ENCODE results near the gene PPM1E. TPM values are rescaled to one million over a fixed set of nuclear protein-coding genes. Genes with fewer than 3 reads are reported as not detected.
"Not testable (repeated sequence)": the region's sequence is repeated elsewhere in the genome, so short reads cannot be mapped to it uniquely, and the experiment has no call there.

PPM1E gene
- total RNA-seq, 2 experiments from 2014 or later, result 0.06 TPM

- Mint-ChIP-seq H3K4me3 (peak overlapping the region; percentile 88), H3K27me3 (peaks cover 73% of the 10 kb centered on the region), H3K4me1 (peaks cover 10% of the 10 kb centered on the region), H3K27ac (no peak overlapping the region), H3K9me3 (no peaks in the 10 kb centered on the region), H3K36me3 (no peaks in the 10 kb centered on the region)
- no peak for DNase-seq
Observed at GRCh38 chr17:58757162-58757613, 1.5 kb downstream of the PPM1E start.

DNA sequence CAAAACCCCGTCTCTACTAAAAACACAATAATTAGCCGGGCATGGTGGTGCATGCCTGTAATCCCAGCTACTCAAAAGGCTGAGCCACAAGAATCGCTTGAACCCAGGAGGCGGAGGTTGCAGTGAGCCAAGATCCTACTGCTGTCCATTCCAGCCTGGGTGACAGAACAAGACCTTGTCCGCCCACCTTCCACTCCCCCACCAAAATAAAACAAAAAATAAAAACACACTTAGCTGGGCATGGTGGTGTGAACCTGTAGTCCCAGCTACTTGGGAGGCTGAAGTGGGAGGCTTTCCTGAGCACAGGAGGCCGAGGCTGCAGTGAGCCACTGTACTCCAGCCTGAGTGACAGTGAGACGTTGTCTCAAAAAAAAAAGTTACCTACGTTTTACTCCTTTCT is 3.2 kb downstream of the PPM1E start:
- no peak overlapping the region for H3K4me3 Mint-ChIP-seq
- peaks cover 77% of the 10 kb centered on the region for H3K27me3 Mint-ChIP-seq
- no peaks in the 10 kb centered on the region for H3K9me3 Mint-ChIP-seq
- no peaks in the 10 kb centered on the region for H3K36me3 Mint-ChIP-seq
- DNase-seq, result no peak
- H3K4me1 Mint-ChIP-seq, result peaks cover 10% of the 10 kb centered on the region
- H3K27ac Mint-ChIP-seq, result no peak overlapping the region

- peaks cover 77% of the 10 kb centered on the region for H3K27me3 Mint-ChIP-seq
Observed at GRCh38 chr17:58759522-58759921, 3.9 kb downstream of the PPM1E start.

GRCh38 chr17:58760248-58760647 is 4.6 kb downstream of the PPM1E start:
- no peak for DNase-seq
- Mint-ChIP-seq H3K4me3 (no peak overlapping the region), H3K9me3 (no peaks in the 10 kb centered on the region), H3K27ac (no peak overlapping the region), H3K27me3 (peaks cover 75% of the 10 kb centered on the region), H3K36me3 (no peaks in the 10 kb centered on the region), H3K4me1 (peaks cover 6% of the 10 kb centered on the region)

More at GRCh38 chr17:58759522-58759921, 3.9 kb downstream of the PPM1E start:
- Mint-ChIP-seq H3K9me3 (no peaks in the 10 kb centered on the region), H3K4me1 (peaks cover 10% of the 10 kb centered on the region), H3K27ac (no peak overlapping the region), H3K36me3 (no peaks in the 10 kb centered on the region), H3K4me3 (no peak overlapping the region)
- DNase-seq, result no peak

GRCh38 chr17:58763263-58763662 is 7.6 kb downstream of the PPM1E start:
- Mint-ChIP-seq H3K4me1 (no peaks in the 10 kb centered on the region), H3K9me3 (no peaks in the 10 kb centered on the region)

DNA sequence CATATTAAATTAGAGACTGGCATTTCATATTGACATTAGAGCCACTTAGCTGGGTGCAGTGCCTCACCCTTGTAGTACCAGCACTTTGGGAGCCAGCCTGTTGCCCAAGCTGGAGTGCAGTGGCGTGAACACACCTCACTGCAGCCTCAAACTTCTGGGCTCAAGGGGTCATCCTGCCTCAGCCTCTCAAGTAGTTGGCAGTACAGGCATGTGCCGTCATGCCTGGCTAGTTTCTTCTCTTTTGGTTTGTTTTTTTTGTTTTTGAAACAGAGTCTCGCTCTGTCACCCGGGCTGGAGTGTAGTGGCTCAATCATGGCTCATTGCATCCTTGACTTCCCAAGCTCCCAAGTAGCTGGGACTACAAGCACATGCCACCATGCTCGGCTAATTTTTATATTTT is 8.7 kb downstream of the PPM1E start:
- no peaks in the 10 kb centered on the region for H3K9me3 Mint-ChIP-seq
- H3K36me3 Mint-ChIP-seq, result no peaks in the 10 kb centered on the region
- no peak overlapping the region for H3K4me3 Mint-ChIP-seq
- no peak overlapping the region for H3K27ac Mint-ChIP-seq
- H3K4me1 Mint-ChIP-seq, result no peaks in the 10 kb centered on the region
- no peak for DNase-seq
- peaks cover 40% of the 10 kb centered on the region for H3K27me3 Mint-ChIP-seq

More at GRCh38 chr17:58763263-58763662, 7.6 kb downstream of the PPM1E start:
- no peak overlapping the region for H3K27ac Mint-ChIP-seq
- H3K36me3 Mint-ChIP-seq, result no peaks in the 10 kb centered on the region
- peaks cover 51% of the 10 kb centered on the region for H3K27me3 Mint-ChIP-seq
- H3K4me3 Mint-ChIP-seq, result no peak overlapping the region
- no peak for DNase-seq

GRCh38 chr17:58778482-58778881 is 22.8 kb downstream of the PPM1E start:
- DNase-seq, H3K4me1 Mint-ChIP-seq, H3K36me3 Mint-ChIP-seq, H3K27ac Mint-ChIP-seq, H3K9me3 Mint-ChIP-seq, H3K4me3 Mint-ChIP-seq: not testable (repeated sequence)
- peaks cover 13% of the 10 kb centered on the region for H3K27me3 Mint-ChIP-seq

DNA sequence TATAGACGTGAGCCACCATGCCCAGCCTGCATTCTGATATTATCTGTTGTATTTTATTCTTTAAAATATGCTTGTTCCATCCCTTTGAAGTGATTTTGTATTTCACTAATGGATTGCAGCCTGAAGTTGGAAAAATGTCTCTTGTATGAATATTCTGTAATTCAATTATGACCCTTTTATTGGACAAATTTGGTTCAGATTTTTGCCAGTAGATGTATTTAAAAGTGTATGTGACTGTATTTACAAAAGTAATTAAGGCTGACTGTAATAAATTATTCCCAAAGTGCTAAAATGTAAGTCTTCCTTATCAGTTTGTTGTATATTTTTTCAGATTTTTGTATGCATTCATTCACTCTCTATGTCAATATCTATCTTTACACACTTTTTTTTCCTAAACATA is 23.8 kb downstream of the PPM1E start:
- Mint-ChIP-seq H3K27me3 (peaks cover 11% of the 10 kb centered on the region), H3K9me3 (no peaks in the 10 kb centered on the region), H3K4me3 (no peak overlapping the region), H3K27ac (no peak overlapping the region), H3K36me3 (no peaks in the 10 kb centered on the region), H3K4me1 (no peaks in the 10 kb centered on the region)
- no peak for DNase-seq

DNA sequence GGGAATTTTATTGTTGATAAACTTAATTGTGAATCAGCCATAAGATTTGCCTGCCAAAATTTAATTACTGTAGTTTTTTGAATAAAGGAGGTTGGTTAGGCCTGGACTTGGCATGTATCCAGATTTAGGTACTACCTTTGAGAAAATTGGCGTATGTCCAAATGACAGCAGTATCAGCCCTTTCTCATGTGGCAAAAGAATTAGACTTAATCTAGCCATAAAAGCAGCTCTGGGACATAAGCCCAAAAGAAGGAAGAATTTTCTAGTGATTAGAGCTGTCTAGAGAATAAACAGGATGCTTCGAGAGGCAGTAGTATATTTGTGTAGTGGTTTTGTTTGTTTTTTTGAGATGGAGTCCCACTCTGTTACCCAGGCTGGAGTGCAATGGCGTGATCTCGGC is 27.7 kb downstream of the PPM1E start:
- peaks cover 11% of the 10 kb centered on the region for H3K27me3 Mint-ChIP-seq
- peaks cover 6% of the 10 kb centered on the region for H3K4me1 Mint-ChIP-seq
- no peak overlapping the region for H3K4me3 Mint-ChIP-seq

GRCh38 chr17:58785097-58785496 is 29.4 kb downstream of the PPM1E start:
- Mint-ChIP-seq H3K27ac (no peak overlapping the region), H3K4me1 (peaks cover 14% of the 10 kb centered on the region), H3K36me3 (no peaks in the 10 kb centered on the region), H3K9me3 (no peaks in the 10 kb centered on the region), H3K27me3 (peaks cover 10% of the 10 kb centered on the region), H3K4me3 (no peak overlapping the region)
- no peak for DNase-seq

More for the DNA sequence above, 27.7 kb downstream of the PPM1E start:
- Mint-ChIP-seq H3K36me3 (no peaks in the 10 kb centered on the region), H3K27ac (no peak overlapping the region), H3K9me3 (no peaks in the 10 kb centered on the region)
- DNase-seq, result no peak

GRCh38 chr17:58786586-58787295 is 31.1 kb downstream of the PPM1E start:
- H3K27ac Mint-ChIP-seq, result no peak overlapping the region
- H3K9me3 Mint-ChIP-seq, result no peaks in the 10 kb centered on the region
- no peak overlapping the region for H3K4me3 Mint-ChIP-seq

GRCh38 chr17:58788199-58788598 is 32.5 kb downstream of the PPM1E start:
- DNase-seq, result no peak
- Mint-ChIP-seq H3K36me3 (no peaks in the 10 kb centered on the region), H3K4me1 (peaks cover 14% of the 10 kb centered on the region), H3K9me3 (no peaks in the 10 kb centered on the region), H3K27ac (no peak overlapping the region), H3K27me3 (peaks cover 7% of the 10 kb centered on the region), H3K4me3 (no peak overlapping the region)

More at GRCh38 chr17:58786586-58787295, 31.1 kb downstream of the PPM1E start:
- no peak for DNase-seq
- Mint-ChIP-seq H3K4me1 (peaks cover 14% of the 10 kb centered on the region), H3K36me3 (no peaks in the 10 kb centered on the region), H3K27me3 (peaks cover 10% of the 10 kb centered on the region)

GRCh38 chr17:58789160-58789559 is 33.5 kb downstream of the PPM1E start:
- H3K36me3 Mint-ChIP-seq, result no peaks in the 10 kb centered on the region
- peaks cover 5% of the 10 kb centered on the region for H3K27me3 Mint-ChIP-seq
- H3K27ac Mint-ChIP-seq, result peak overlapping the region; percentile 0
- DNase-seq, result peak; percentile 7
- peaks cover 14% of the 10 kb centered on the region for H3K4me1 Mint-ChIP-seq
- no peaks in the 10 kb centered on the region for H3K9me3 Mint-ChIP-seq
- no peak overlapping the region for H3K4me3 Mint-ChIP-seq

DNA sequence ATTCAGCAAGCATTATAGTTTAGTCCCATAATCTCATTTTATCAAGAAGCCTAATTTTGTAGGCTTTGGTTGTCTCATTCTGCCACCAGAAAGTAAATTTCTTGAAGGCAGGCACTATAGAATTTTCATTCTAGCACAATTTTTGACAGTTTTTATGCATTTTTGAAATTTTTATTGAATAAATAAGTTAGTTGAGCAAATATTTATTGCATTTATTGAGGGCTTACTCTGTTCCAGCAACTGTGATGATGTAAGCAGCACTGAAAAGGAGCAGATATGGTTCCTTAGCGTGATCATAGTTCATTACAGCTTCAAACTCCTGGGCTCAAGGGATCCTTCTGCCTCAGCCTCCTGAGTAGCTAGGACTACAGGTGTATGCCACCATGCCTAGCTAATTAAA is 34.2 kb downstream of the PPM1E start:
- DNase-seq, result no peak
- Mint-ChIP-seq H3K9me3 (peaks cover 3% of the 10 kb centered on the region), H3K27ac (no peak overlapping the region), H3K36me3 (no peaks in the 10 kb centered on the region), H3K27me3 (peaks cover 8% of the 10 kb centered on the region), H3K4me3 (no peak overlapping the region), H3K4me1 (peaks cover 14% of the 10 kb centered on the region)

DNA sequence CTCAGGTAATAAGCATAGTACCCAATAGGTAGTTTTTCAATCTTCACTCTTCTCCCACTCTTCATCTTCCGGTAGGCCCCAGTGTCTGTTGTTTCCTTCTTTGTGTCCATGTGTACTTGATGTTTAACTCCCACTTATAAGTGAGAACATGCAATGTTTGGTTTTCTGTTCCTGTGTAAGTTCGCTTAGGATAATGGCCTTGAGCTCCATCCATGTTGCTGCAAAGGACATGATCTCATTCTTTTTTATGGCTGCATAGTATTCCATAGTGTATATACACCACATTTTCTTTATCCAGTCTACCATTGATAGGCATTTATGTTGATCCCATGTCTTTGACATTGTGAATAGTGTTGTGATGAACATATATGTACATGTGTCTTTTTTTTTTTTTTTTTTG is 38.9 kb downstream of the PPM1E start:
- H3K4me3 Mint-ChIP-seq, result not testable (repeated sequence)
- peaks cover 20% of the 10 kb centered on the region for H3K27me3 Mint-ChIP-seq

DNA sequence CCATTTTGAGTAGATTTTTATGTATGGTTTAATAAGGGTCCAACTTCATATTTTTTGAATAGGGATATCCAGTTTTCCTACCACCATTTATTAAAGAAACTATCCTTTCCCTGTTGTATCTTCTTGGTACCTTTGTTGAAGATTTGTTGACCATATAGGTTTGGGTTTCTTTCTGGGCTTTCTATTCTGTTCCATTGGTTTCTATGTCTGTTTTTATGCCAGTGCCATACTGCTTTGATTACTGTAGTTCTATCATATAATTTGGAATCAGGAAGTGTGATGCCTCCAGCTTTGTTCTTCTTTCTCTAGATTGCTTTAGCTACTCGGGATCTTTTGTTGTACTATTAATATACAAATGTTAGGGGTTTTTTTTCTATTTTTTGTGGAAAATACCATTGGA is 46.5 kb downstream of the PPM1E start:
- Mint-ChIP-seq H3K4me1 (peaks cover 2% of the 10 kb centered on the region), H3K4me3 (no peak overlapping the region), H3K27me3 (peaks cover 52% of the 10 kb centered on the region), H3K36me3 (peaks cover 1% of the 10 kb centered on the region), H3K9me3 (peaks cover 6% of the 10 kb centered on the region), H3K27ac (no peak overlapping the region)
- no peak for DNase-seq

More for the DNA sequence above, 38.9 kb downstream of the PPM1E start:
- DNase-seq, H3K9me3 Mint-ChIP-seq, H3K27ac Mint-ChIP-seq, H3K4me1 Mint-ChIP-seq, H3K36me3 Mint-ChIP-seq: not testable (repeated sequence)
